GM15510 (cell line): ENCODE results near the gene CASP4.

Source experiments
- POLR2A ChIP-seq: IDR thresholded peaks from 3 replicates; pipeline ENCODE4 v1.6.1; 2011; ENCODE audit warnings: borderline replicate concordance; ENCODE audit not compliant: insufficient read length; ENCODE audit errors: extremely low read depth

Gene CASP4

DNA sequence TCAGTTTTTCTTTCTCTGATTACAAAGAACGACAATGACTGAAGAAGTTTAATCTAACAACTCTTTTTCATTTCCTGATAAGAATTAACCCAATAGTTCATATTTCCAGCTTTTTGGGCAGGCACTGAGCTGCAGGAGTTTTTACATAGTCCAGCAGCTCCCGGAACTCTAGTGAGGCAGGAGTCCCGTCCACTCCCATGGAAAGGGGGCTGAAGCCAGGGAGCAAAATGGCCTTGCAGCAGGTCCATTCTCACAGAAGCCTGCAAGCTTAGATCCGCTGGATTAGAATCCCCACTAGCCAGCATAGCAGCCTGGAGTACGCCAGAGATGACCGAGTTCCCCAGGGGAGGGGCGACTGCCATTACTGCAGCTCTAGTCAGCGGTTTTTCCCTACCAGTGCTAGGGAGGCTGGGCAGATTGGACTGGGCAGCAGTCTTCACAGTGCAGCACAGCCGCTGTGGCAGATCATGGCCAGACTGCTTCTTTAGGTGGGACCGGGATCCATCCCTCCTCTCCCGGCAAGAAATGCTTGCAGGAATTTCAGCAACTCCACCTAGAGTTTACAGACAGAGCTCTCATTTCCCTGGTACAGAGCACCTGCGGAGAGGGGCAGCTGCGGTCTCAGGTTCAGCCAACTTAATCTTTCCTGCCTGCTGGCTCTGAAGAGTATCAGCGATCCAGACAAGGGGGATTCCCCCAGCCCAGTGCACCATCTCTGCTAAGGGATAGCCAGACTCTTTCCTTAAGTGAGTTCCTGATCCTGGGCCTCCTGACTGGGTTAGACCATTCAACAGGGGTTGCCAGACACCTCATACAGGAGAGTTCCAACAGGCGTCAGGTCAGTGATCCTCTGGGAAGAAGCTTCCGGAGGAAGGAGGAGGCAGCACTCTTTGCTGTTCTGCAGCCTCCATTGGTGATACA, 742 bp upstream of the CASP4 start:
- no peak for TF ChIP-seq POLR2A

DNA sequence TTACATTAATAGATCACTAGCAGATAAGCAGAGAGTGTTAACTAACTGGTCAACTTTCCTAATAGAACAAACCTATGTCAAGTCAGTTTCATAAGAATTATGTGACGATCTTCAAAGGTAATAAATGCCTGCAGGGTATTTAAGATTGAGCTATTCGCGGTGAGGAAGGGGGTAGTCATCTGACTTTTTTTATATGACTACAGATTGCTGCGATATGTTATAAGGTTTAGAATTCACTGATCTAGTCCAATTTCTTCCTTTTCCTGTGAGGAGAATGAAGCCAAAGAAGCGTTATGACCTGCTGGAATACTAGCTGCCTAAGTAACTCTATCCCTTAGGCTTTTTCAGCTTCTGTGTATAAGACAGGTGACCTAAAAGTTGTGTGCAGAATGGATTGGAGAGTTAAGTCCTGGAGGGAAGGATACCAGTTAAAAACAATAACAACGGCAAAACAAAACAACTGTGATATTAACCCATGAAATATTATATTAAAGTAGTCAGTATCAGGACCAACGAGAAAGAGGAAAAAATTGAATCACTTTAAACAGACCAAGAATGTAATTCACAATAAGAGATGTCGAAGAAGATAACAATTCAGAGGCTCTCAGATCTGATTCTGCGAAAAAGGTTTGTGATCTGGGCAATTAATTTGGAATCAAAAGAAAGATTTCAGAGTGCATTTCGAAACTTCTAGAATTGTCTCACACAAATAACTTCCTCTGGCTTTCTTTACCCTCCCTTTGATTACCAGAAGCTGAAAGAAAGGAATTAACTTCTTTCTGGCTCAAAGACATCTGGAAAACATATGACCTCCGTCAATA, 630 bp downstream of the CASP4 start:
- no peak for TF ChIP-seq POLR2A

DNA sequence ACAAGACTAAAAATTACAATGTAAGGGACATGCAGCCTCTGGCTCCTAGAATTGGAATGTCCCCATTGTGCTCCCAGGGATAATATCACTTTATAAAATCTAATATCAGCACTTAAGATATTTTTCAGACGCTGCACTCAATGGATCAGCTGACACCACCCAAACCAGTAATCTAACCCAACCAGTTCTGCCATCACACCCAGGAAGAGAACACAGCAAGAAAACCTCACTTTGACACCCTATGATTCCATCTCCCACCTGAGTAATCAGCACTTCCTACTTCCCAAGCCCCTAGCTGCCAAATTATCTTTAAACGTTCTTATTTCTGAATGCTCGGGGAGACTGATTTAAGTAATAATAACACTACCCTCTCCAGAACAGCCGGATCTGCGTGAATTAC, 2.6 kb downstream of the CASP4 start:
- TF ChIP-seq POLR2A = no peak

DNA sequence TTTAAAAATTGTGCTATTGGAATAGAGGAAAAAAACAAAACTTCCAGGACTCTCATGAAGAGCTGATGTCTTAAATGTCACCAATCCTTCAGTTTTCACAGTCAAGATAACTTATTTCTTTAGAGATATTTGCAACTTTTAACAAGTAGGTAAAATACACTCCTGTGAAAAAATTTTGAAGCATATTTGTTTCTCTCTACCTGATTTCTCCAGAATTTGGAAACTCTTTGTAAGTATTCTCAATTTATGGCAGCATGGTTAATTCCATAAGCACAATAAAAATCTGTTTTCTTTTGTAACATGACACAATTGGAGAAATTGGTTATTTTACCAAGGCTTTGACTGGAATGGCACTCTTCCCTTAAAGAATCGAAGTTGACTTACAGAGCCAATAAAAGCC, 4.1 kb downstream of the CASP4 start:
- TF ChIP-seq POLR2A = no peak

DNA sequence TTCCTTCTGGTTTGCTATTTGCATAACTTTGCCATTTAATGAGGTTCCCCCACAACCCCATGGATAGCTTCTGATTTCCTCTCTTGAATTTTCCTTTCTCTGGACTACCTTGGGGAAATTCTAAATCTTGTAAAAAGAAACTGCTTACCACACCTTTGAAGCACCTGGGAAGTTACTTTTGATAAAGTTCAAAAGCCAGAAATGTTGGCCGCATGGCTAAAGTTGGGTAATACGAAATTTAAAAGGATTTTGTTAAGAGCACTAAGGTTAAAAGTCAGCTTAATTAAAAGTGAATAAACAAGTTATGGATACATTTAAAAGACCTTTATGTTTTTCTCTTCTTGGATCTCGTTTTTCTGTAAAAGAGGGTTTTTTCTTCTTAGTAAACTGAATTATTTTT, 5.5 kb downstream of the CASP4 start:
- no peak for TF ChIP-seq POLR2A

DNA sequence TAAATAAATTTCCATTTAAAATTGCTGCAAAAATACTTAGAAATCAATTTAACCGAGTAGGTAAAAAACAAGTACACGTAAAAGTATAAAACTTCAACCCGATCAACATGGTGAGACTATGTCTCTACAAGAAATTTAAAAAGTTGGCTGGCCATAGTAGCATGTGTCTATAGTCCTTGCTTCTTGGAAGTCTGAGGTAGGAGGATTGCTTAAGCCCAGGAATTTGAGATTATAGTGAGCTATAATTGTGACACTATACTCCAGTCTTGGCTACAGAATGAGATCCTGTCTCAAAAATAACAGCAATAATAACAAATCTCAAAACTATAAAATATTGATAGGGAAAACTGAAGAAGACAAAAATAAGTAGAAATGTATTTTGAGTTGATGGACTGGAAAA, 11.1 kb downstream of the CASP4 start:
- TF ChIP-seq POLR2A = no peak

DNA sequence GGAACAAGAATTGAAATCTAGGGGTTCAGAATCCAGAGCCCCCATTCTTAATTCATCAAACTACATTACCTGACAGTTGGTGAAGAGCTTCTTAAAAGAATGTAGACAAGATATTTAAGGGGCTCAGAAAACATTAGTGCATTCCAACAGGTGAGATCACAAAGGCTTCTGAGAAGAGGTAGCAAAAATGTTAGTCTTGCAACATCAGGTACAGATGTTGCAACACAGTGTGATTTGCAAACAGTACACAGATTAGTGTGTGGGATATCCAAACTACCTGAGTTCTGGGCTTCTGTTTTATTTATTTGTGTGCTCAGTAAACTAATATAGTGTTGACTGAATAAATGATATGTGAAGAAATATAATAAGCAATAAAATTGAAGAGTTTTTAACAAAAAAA, 11.8 kb downstream of the CASP4 start:
- no peak for TF ChIP-seq POLR2A

DNA sequence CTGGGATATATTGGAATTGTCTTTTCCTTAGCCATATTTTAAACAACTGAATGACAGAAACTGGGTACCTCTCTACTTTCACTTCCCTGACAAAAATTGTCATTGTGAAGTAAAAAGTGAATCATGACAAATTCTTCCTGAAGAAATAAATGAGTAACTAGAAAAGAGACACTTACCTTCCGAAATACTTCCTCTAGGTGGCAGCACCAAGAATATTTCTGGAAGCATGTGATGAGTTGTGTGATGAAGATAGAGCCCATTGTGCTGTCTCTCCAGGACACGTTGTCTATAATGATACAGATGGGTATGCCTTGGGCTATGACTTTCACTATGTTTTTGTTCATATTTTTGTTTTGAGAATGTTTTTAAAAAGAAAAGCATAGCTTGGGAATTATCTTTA, 21.5 kb downstream of the CASP4 start:
- TF ChIP-seq POLR2A = no peak

DNA sequence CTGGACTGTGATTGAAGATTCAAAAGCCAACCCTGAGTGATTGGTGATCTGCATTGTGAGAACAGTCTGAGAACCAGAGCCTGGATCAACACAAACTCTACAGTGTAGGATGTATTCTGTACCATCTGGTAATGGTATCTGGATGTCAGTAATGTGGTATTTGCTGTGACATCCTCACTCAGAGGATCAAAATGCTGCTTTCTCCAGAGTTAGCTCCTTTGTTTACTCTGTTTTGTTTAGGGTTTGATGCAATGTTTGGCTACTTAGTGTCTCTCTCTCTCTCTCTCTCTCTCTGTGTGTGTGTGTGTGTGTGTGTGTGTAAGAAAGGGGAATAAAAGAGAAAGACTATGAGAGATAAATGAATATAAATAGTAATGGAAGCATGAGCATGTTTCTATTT, 24.3 kb downstream of the CASP4 start:
- no peak for TF ChIP-seq POLR2A

DNA sequence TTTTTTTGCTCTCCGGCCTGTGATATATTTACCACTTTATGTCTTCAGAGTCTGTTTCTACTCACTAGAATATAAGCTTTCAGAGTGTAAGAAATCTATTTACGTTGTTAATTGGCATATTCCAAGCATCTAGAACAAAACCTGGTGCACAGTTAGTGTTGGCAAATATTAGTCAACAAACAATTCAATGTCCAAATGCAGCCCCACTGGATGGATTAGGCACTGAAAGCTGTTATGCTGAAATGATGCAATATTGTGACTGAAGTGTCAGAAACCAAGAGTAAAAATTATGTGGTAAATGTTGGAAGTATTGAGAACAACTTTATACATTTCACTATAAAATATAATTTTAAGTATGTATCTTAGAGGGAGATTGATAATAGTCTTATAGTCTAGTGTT, 24.8 kb downstream of the CASP4 start:
- no peak for TF ChIP-seq POLR2A

DNA sequence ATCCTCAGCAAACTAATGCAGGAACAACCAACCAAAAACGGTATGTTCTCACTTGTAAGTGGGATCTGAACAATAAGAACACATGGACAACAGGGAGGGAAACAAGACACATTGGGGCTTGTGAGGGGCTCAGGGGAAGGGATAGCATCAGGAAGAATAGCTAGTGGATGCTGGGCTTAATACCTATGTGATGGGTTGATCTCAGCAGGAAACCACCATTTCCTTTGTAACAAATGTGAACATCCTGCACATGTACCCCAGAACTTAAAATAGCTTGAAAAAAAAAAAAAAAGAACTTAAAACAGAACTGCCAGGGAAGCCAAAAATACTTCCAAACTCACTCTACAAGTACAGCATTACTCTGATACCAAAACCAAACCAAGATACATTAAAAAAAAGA, 33.8 kb downstream of the CASP4 start:
- no peak for TF ChIP-seq POLR2A

DNA sequence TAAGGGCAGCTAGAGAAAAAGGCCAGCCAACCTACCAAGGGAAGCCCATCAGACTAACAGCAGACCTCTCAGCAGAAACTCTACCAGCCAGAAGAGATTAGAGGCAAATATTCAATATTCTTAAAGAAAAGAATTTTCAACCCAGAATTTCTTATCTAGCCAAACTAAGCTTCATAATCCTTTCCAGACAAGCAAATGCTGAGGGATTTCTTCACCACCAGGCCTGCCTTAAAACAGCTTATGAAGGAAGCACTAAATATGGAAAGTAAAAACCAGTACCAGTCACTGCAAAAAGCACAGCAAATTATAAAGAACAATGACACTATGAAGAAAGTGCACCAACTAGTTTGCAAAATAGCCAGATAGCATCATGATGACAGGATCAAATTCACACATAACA, 39.6 kb downstream of the CASP4 start:
- TF ChIP-seq POLR2A = no peak

DNA sequence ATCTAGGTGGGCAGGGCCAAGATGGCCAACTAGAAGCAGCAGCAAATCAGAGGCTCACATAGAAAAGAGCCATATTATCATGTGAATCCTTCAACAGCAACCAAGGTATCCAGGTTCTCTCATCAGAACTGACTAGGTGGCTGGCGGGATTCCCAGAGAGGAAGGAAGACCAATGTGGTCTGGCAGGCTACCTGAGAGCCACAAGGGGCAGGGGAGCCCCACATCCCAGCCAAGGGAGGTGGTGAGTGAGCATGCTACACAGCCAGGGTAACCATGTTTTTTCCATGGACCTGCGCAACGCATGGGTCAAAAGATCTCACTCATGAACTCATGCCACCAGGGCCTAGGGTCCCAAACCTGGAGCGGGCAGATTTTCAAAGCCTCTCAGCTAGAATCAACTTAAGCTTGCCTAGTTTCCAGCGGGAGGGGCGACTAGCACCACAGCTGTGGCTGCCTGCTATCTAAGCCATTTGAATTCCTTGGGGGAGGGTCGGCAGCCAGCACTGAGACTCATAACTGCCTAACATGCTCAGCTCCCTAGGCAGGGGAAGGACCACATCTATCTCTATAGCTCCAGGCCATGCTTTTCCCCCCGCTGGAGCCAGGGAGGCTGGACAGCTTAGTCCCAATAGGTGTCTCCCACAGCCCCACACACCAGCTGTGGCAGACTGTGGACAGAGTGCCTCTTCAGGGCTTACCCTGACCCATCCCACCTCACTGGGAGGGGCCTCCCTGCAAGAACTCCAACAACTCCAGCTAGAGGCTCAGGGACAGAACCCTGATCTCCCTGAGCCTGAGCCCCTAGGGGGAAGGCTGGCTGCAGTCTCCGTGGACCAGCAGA, 41.4 kb downstream of the CASP4 start:
- no peak for TF ChIP-seq POLR2A

DNA sequence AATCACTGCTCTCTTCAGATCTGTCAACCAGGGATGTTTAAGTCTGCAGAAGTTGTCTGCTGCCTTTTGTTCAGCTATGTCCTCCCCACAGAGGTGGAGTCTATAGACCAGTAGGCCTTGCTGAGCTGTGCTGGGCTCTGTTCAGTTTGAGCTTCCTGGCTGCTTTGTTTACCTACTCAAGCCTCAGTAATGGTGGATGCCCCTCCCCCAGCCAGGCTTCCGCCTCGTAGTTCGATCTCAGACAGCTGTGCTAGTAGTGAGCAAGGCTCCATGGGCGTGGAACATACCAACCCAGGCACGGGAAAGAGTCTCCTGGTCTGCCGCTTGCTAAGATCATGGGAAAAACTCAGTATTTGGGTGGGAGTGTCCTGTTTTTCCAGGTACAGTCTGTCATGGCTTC, 42.5 kb downstream of the CASP4 start:
- TF ChIP-seq POLR2A = no peak

DNA sequence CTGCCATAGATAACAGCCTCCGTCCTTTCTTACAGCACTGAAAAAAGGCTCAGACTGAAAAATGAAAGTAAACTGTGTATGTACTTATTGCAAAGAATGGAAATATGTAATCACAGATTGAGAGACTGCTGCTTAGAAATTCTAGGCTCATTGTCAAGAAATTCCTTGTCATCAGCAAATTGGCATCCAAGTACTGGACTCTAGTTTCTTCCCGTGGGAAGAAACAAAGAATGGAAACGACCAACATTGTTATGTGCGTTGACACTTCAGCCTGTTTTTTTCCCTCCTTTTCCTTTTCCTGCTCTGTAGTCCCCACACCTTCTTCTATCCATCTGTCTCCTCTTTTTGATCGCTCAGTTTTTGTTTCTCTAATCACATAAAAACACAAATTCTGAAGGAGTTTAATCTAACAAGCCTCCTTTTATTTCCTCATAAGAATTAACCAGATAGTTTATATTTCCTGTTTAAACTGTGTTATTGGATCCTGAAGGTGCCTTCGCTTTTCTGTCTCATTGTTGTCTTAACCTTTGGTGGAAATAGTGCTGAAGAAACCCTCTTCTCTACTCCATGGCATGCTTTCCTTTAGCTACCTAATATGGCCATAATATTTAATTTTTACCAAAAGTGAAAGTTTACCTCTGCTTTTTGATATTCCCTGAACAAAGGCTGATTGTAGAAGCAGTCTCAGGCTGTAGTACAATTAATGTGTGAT, 50.1 kb downstream of the CASP4 start:
- TF ChIP-seq POLR2A = no peak
